Transverse colon (tissue), 4 donors: ENCODE data around the gene ST8SIA5. TPM values are rescaled to one million over a fixed set of nuclear protein-coding genes. Genes with fewer than 3 reads are reported as not detected.

Experiments used
- DNase-seq: peaks from one replicate; pipeline ENCODE4 v3.0.0-alpha.2; 2019
- H3K27ac ChIP-seq, 4 donors: fragments of 200-600 bp; sonication (generic); 2 replicates each; pipeline ENCODE4 v1.5.1; 2016 to 2018; ENCODE audit warnings: inconsistent platforms in 4 of 4
- H3K27me3 ChIP-seq: fragments of 200-600 bp; sonication (generic); 2 replicates; pipeline ENCODE4 v1.5.1; 2017; ENCODE audit warnings: inconsistent platforms
- H3K36me3 ChIP-seq, 4 donors: fragments of 200-600 bp; sonication (generic); 2 replicates each; pipeline ENCODE4 v1.5.1; 2017 to 2019; ENCODE audit warnings: inconsistent platforms in 4 of 4
- H3K4me1 ChIP-seq, 4 donors: fragments of 200-600 bp; sonication (generic); 2 replicates each; pipeline ENCODE4 v1.5.1; 2017 to 2020; ENCODE audit warnings: inconsistent platforms in 4 of 4
- H3K4me3 ChIP-seq, 4 donors: fragments of 200-600 bp; sonication (generic); 1 replicate in 1 of 4; 2 replicates in 3 of 4; pipeline versions ENCODE4 v1.5.1 to v1.6.1; 2017 to 2019; ENCODE audit warnings: inconsistent platforms in 4 of 4
- H3K9me3 ChIP-seq, 2 donors: fragments of 200-600 bp; sonication (generic); 2 replicates each; pipeline ENCODE4 v1.5.1; 2017 to 2019; ENCODE audit warnings: inconsistent platforms in 2 of 2
- CTCF ChIP-seq, 5 experiments: fragments of 200-600 bp in 3 of 5; fragments of 450-650 bp in 2 of 5; sonication (generic) in 3 of 5; IDR thresholded peaks; 1 replicate in 2 of 5; 2 replicates in 3 of 5; pipeline ENCODE4 v1.5.1; 2016 to 2017; ENCODE audit warnings: antibody characterized with exemption in 5 of 5, inconsistent platforms in 3 of 5, mild to moderate bottlenecking in 2 of 5, moderate library complexity in 1 of 5
- EP300 ChIP-seq: sonication (generic); formaldehyde crosslinking; IDR thresholded peaks from one replicate; pipeline ENCODE4 v1.6.1; 2017; ENCODE audit warnings: antibody characterized with exemption, low read depth
- POLR2A ChIP-seq: fragments of 450-650 bp; IDR thresholded peaks from one replicate; pipeline ENCODE4 v1.6.1; 2016; ENCODE audit warnings: antibody characterized with exemption, mild to moderate bottlenecking, moderate library complexity
- POLR2AphosphoS5 ChIP-seq, 3 donors: sonication (generic); formaldehyde crosslinking; IDR thresholded peaks; one replicate each; pipeline ENCODE4 v1.6.1; 2016; ENCODE audit warnings: antibody characterized with exemption in 3 of 3
- whole genome bisulfite sequencing, 2 donors: methylation state at CpG; one replicate each; pipeline ENCODE4 v1.1.5; 2018; ENCODE audit warnings: low coverage in 1 of 2; 5-methylcytosine and 5-hydroxymethylcytosine counted together
- in situ Hi-C, 4 donors: fragments of 200-750 bp; cut with MboI; loops; one replicate each; pipeline versions ENCODE4 v1.15.0 to v1.15.1; 2017; ENCODE audit warnings: low sequenced_read_pairs in 3 of 4, low pct_ligation_motif_present in 1 of 4, low pct_unique_long_range_greater_than_20kb in 1 of 4
- intact Hi-C: fragments of 100-400 bp; cut with DNase I; formaldehyde crosslinking; loops from one replicate; pipeline ENCODE4 v1.15.1; 2023; ENCODE audit warnings: low total_unique reads
- total RNA-seq, 4 donors: library from RNA; depleted of rRNA; stranded (reverse); fragments of >200 nt; gene quantifications; one replicate each; pipeline ENCODE4 v1.1.0, GENCODE V29; 2016

ST8SIA5 gene
- total RNA-seq, 4 donors from 2014 or later, result 0.41 TPM; not detected in 3

- Histone ChIP-seq H3K27me3 (no peaks in the 10 kb centered on the region), H3K4me1 (no peaks in the 10 kb centered on the region), H3K27ac (no peak overlapping the region), H3K36me3 (no peaks in the 10 kb centered on the region), H3K9me3 (peaks cover 0 to 11% of the 10 kb centered on the region in 2 donors), H3K4me3 (no peak overlapping the region)
- DNase-seq, result no peak
- 79 to 93% methylated on average over 4 to 8 of the region's 8 CpGs for WGBS, 2 donors
- no peak for TF ChIP-seq POLR2A
- no peak for TF ChIP-seq CTCF (IDR thresholded peaks at IDR 0.05)
- no peak for TF ChIP-seq POLR2AphosphoS5 (IDR thresholded peaks at IDR 0.05)
- TF ChIP-seq EP300, result no peak
- in situ Hi-C loops (no loop called here), intact Hi-C loops (no loop called here)
Observed at GRCh38 chr18:46731316-46731715, 25.5 kb downstream of the ST8SIA5 start.

- no peak for TF ChIP-seq EP300
- no peak for TF ChIP-seq POLR2AphosphoS5 (IDR thresholded peaks at IDR 0.05)
- TF ChIP-seq CTCF (IDR thresholded peaks at IDR 0.05), result no peak
- TF ChIP-seq POLR2A, result no peak
- H3K27ac ChIP-seq, result no peak overlapping the region
- H3K9me3 ChIP-seq, result peaks cover 0 to 11% of the 10 kb centered on the region in 2 donors
- intact Hi-C loops (no loop called here), in situ Hi-C loops (no loop called here)
- DNase-seq, result no peak
- 86 to 87% methylated on average over 1 to 6 of the region's 6 CpGs for WGBS, 2 donors
- H3K27me3 ChIP-seq, result no peaks in the 10 kb centered on the region
- H3K4me3 ChIP-seq, result no peak overlapping the region
- H3K36me3 ChIP-seq, result no peaks in the 10 kb centered on the region
- H3K4me1 ChIP-seq, result no peaks in the 10 kb centered on the region
Observed at GRCh38 chr18:46728219-46728930, 28.5 kb downstream of the ST8SIA5 start.

- TF ChIP-seq POLR2A (no peak), POLR2AphosphoS5 (IDR thresholded peaks at IDR 0.05) (no peak), CTCF (IDR thresholded peaks at IDR 0.05) (no peak), EP300 (no peak)
- WGBS, 2 donors, result 83% methylated on average over 1 of the region's 1 CpG; no CpG with 5 or more reads in 1 of the 2 donors
- Histone ChIP-seq H3K9me3 (peaks cover 0 to 11% of the 10 kb centered on the region in 2 donors), H3K27me3 (no peaks in the 10 kb centered on the region), H3K36me3 (no peaks in the 10 kb centered on the region), H3K4me3 (no peak overlapping the region), H3K27ac (no peak overlapping the region), H3K4me1 (no peaks in the 10 kb centered on the region)
- intact Hi-C loops, result no loop called here
- in situ Hi-C loops, result no loop called here
- DNase-seq, result no peak
Observed at GRCh38 chr18:46727177-46727576, 29.7 kb downstream of the ST8SIA5 start.

GRCh38 chr18:46725310-46725709, 31.5 kb downstream of the ST8SIA5 start:
- Histone ChIP-seq H3K36me3 (no peaks in the 10 kb centered on the region), H3K4me3 (no peak overlapping the region), H3K27me3 (no peaks in the 10 kb centered on the region), H3K27ac (no peak overlapping the region), H3K4me1 (no peaks in the 10 kb centered on the region), H3K9me3 (peaks cover 0 to 6% of the 10 kb centered on the region in 2 donors)
- no peak for TF ChIP-seq POLR2A
- TF ChIP-seq CTCF (IDR thresholded peaks at IDR 0.05), result no peak
- no peak for TF ChIP-seq POLR2AphosphoS5 (IDR thresholded peaks at IDR 0.05)
- no peak for TF ChIP-seq EP300
- DNase-seq, result no peak
- in situ Hi-C loops, result no loop called here
- intact Hi-C loops, result no loop called here
- 63 to 91% methylated on average over 1 to 3 of the region's 3 CpGs for WGBS, 2 donors
